CD4-positive, CD25-positive, alpha-beta regulatory T cell (primary cell): ENCODE measurements around the gene CD6. TPM values are rescaled to one million over a fixed set of nuclear protein-coding genes. Genes with fewer than 3 reads are reported as not detected.
A peak's percentile ranks its signal among the peaks of the same experiment; 100 is the strongest.

Source experiments
- ATAC-seq, 2 donors: fragments of 150-1000 bp; cut with Tn5 transposase; one replicate each; pipeline ENCODE4 v1.10.0; 2021; ENCODE audit warnings: low read depth in 2 of 2, moderate number of reproducible peaks in 2 of 2, moderate library complexity in 1 of 2
- DNase-seq, 3 donors: peaks; one replicate each; pipeline versions ENCODE4 v3.0.0 to v3.0.0-alpha.2; 2012 to 2022; ENCODE audit warnings: mixed read lengths in 1 of 3
- H3K27ac ChIP-seq: one replicate; pipeline ENCODE4 v1.7.0; 2013; ENCODE audit warnings: mild to moderate bottlenecking, low read length; ENCODE audit not compliant: insufficient read depth, poor library complexity, severe bottlenecking
- H3K27me3 ChIP-seq: one replicate; pipeline ENCODE4 v1.7.0; 2013; ENCODE audit warnings: low read length; ENCODE audit not compliant: control insufficient read depth, insufficient read depth
- H3K36me3 ChIP-seq: one replicate; pipeline ENCODE4 v1.7.0; 2013; ENCODE audit warnings: mild to moderate bottlenecking, low read length, moderate library complexity; ENCODE audit not compliant: control insufficient read depth, insufficient read depth
- H3K4me1 ChIP-seq: 2 replicates; pipeline ENCODE4 v1.7.0; 2013; ENCODE audit warnings: mild to moderate bottlenecking, low read length; ENCODE audit not compliant: insufficient read depth, control insufficient read depth, poor library complexity, severe bottlenecking
- H3K4me3 ChIP-seq: one replicate; pipeline ENCODE4 v1.7.0; 2013; ENCODE audit warnings: low read depth, mild to moderate bottlenecking, low read length, moderate library complexity
- H3K9me3 ChIP-seq, 2 experiments: 1 replicate in 1 of 2; 2 replicates in 1 of 2; pipeline ENCODE4 v1.7.0; 2013; ENCODE audit warnings: low read length in 2 of 2, mild to moderate bottlenecking in 1 of 2, moderate library complexity in 1 of 2; ENCODE audit not compliant: control insufficient read depth in 2 of 2
- H3K27ac Mint-ChIP-seq, 3 donors: one replicate each; pipeline ENCODE4 v1.8.0; 2020 to 2022; ENCODE audit warnings: mild to moderate bottlenecking in 3 of 3, mixed read lengths in 3 of 3, moderate library complexity in 2 of 3
- H3K27me3 Mint-ChIP-seq: one replicate; pipeline ENCODE4 v1.8.0; 2022; ENCODE audit warnings: mild to moderate bottlenecking, mixed read lengths
- H3K36me3 Mint-ChIP-seq: one replicate; pipeline ENCODE4 v1.8.0; 2020; ENCODE audit warnings: mixed read lengths
- H3K4me1 Mint-ChIP-seq, 4 donors: one replicate each; pipeline ENCODE4 v1.8.0; 2020 to 2022; ENCODE audit warnings: mixed read lengths in 4 of 4, mild to moderate bottlenecking in 1 of 4
- H3K4me3 Mint-ChIP-seq, 4 donors: one replicate each; pipeline ENCODE4 v1.8.0; 2020 to 2022; ENCODE audit warnings: mild to moderate bottlenecking in 4 of 4, mixed read lengths in 4 of 4, moderate library complexity in 3 of 4
- H3K9me3 Mint-ChIP-seq, 7 donors: one replicate each; pipeline ENCODE4 v1.8.0; 2020 to 2022; ENCODE audit warnings: mixed read lengths in 7 of 7, mild to moderate bottlenecking in 3 of 7, moderate library complexity in 2 of 7
- polyA plus RNA-seq, 4 donors: library from polyadenylated mRNA; unstranded; fragments of 300-500 nt; fragmentation: Illumina TruSeq; gene quantifications; one replicate each; pipeline ENCODE4 v1.2.3, GENCODE V29; 2021
- total RNA-seq: library from RNA; stranded (reverse); gene quantifications from one replicate; pipeline ENCODE4 v1.2.3, GENCODE V29; 2022

CD6 gene
- total and polyA plus RNA-seq, 5 donors from 2014 or later, result 108 to 398 (median 138) TPM

DNA sequence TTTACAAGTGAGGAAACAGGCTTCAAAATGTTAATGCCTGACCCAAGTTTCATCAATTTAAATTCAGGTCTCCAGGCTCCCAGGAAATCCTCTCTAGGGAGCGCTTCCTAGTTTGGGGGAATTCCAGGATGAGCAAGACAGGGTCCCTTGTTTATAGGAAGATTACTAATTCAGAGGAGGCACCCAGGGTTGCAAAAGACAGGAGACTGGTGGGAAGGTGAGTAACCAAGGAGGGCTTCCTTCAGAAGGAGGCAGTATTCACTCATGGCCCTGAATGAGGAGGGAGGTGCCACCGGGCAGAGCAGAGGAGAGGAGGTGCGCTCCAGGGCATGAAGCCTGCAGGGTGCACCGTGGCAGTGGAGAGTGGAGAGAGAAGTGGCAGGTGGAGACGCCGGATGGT, 45.6 kb upstream of the CD6 start:
- Histone ChIP-seq H3K4me1 (peaks cover 21% of the 10 kb centered on the region), H3K27ac (no peak overlapping the region), H3K27me3 (peaks cover 8% of the 10 kb centered on the region), H3K4me3 (no peak overlapping the region), H3K36me3 (peaks cover 28% of the 10 kb centered on the region), H3K9me3 (no peaks in the 10 kb centered on the region)
- Mint-ChIP-seq H3K9me3 (no peaks in the 10 kb centered on the region), H3K36me3 (peaks cover 20% of the 10 kb centered on the region), H3K4me3 (peak overlapping the region in 2 of 4 donors; percentile 61 to 75), H3K27me3 (peaks cover 33% of the 10 kb centered on the region), H3K4me1 (peaks cover 0 to 15% (median 6%) of the 10 kb centered on the region in 4 donors), H3K27ac (peak overlapping the region in 1 of 3 donors; percentile 15)
- DNase-seq (no peak), ATAC-seq (no peak)

DNA sequence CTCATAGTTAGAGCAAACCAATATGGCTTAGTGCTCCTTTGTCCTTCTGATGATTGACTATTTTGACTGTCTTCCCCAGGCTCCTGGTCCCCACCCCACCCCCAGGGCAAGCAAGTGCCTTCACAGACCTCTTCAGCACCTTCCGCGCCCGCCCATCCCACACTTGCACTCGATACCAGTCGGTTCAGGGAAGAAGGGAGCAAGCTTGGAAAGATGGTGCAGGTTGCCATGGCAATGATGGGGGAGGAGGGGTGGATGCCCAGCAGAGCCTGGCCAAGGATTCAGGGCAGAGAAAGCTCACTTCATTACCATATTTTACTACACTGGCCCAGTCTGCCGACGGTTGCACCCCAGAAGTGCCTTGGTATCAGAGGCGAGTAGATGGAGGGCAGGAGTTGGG, 45.0 kb upstream of the CD6 start:
- no peaks in the 10 kb centered on the region for H3K9me3 ChIP-seq
- peaks cover 16% of the 10 kb centered on the region for H3K36me3 Mint-ChIP-seq
- peaks cover 21% of the 10 kb centered on the region for H3K4me1 ChIP-seq
- ATAC-seq, result no peak
- H3K27me3 ChIP-seq, result peaks cover 8% of the 10 kb centered on the region
- H3K27ac Mint-ChIP-seq, result no peak overlapping the region
- no peaks in the 10 kb centered on the region for H3K9me3 Mint-ChIP-seq
- peaks cover 22% of the 10 kb centered on the region for H3K36me3 ChIP-seq
- peaks cover 34% of the 10 kb centered on the region for H3K27me3 Mint-ChIP-seq
- peak overlapping the region in 2 of 4 donors; percentile 40 to 61 for H3K4me3 Mint-ChIP-seq
- H3K27ac ChIP-seq, result no peak overlapping the region
- no peak for DNase-seq
- H3K4me1 Mint-ChIP-seq, result peaks cover 0 to 15% (median 6%) of the 10 kb centered on the region in 4 donors
- H3K4me3 ChIP-seq, result no peak overlapping the region

DNA sequence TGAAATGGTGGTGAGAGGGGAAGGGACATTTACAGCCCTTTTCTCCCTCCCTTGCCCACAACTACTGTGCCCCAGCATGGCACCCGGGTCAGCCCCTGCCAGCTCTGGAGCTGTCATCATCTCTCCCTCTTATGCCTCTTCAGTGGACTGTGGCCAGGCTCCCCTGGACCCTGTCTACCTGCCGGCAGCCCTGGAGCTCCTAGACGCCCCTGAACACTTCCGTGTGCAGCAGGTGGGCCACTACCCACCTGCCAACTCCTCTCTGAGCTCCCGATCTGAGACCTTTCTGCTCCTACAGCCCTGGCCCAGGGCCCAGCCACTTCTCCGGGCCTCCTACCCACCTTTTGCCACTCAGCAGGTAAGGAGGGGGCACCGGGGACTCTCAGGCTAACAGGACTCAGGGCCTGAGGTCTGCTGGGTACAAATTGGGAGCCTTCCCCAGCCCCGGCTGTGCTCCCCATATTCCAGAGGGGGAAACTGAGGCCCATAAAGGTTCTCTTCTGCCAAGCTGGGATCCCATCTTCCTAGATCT, 44.4 kb upstream of the CD6 start:
- H3K27ac ChIP-seq, result no peak overlapping the region
- peaks cover 8% of the 10 kb centered on the region for H3K27me3 ChIP-seq
- H3K9me3 ChIP-seq, result no peaks in the 10 kb centered on the region
- H3K4me1 ChIP-seq, result peaks cover 21% of the 10 kb centered on the region
- H3K27ac Mint-ChIP-seq, result no peak overlapping the region
- H3K36me3 Mint-ChIP-seq, result peaks cover 12% of the 10 kb centered on the region
- no peaks in the 10 kb centered on the region for H3K9me3 Mint-ChIP-seq
- H3K27me3 Mint-ChIP-seq, result peaks cover 34% of the 10 kb centered on the region
- H3K4me3 Mint-ChIP-seq, result peak overlapping the region in 2 of 4 donors; percentile 4 to 6
- peaks cover 15% of the 10 kb centered on the region for H3K36me3 ChIP-seq
- no peak for ATAC-seq
- H3K4me1 Mint-ChIP-seq, result peaks cover 0 to 15% (median 6%) of the 10 kb centered on the region in 4 donors
- DNase-seq, result no peak
- no peak overlapping the region for H3K4me3 ChIP-seq

DNA sequence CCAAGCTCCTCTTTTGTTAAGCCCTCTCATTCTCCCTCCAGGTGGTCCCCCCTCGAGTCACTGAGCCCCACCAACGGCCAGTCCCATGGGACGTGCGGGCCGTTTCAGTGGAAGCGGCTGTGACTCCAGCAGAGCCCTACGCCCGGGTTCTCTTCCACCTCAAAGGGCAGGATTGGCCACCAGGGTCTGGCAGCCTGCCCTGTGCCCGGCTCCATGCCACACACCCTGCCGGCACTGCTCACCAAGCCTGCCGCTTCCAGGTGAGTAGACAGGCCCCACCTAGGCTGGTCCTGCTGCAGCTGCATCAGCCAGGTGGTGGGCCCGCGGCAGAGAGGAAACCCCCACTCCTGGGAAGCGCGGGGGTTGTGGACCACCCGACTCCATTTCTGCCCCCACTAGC, 43.9 kb upstream of the CD6 start:
- DNase-seq (no peak), ATAC-seq (no peak)
- Mint-ChIP-seq H3K4me1 (peaks cover 0 to 15% (median 6%) of the 10 kb centered on the region in 4 donors), H3K36me3 (peaks cover 7% of the 10 kb centered on the region), H3K27ac (no peak overlapping the region), H3K4me3 (no peak overlapping the region), H3K9me3 (no peaks in the 10 kb centered on the region), H3K27me3 (peaks cover 34% of the 10 kb centered on the region)
- peaks cover 21% of the 10 kb centered on the region for H3K4me1 ChIP-seq
- H3K9me3 ChIP-seq, result no peaks in the 10 kb centered on the region
- H3K27ac ChIP-seq, result no peak overlapping the region
- no peak overlapping the region for H3K4me3 ChIP-seq
- peaks cover 8% of the 10 kb centered on the region for H3K27me3 ChIP-seq
- H3K36me3 ChIP-seq, result peaks cover 11% of the 10 kb centered on the region

DNA sequence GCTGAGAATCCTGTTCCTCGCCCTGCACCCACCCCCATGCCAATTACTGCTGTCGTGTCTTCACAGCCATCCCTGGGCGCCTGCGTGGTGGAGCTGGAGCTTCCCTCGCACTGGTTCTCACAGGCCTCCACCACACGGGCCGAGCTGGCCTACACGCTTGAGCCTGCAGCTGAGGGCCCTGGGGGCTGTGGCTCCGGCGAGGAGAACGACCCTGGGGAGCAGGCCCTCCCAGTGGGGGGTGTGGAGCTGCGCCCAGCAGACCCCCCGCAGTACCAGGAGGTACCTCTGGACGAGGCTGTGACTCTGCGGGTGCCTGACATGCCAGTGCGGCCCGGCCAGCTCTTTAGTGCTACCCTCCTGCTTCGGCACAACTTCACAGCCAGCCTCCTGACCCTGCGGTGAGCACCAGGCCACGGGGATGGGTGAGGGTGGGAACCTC, 42.9 kb upstream of the CD6 start:
- no peaks in the 10 kb centered on the region for H3K9me3 Mint-ChIP-seq
- Histone ChIP-seq H3K4me1 (peaks cover 21% of the 10 kb centered on the region), H3K27me3 (peaks cover 8% of the 10 kb centered on the region), H3K27ac (no peak overlapping the region), H3K4me3 (no peak overlapping the region), H3K36me3 (peaks cover 1% of the 10 kb centered on the region), H3K9me3 (no peaks in the 10 kb centered on the region)
- ATAC-seq, result no peak
- no peak overlapping the region for H3K27ac Mint-ChIP-seq
- H3K27me3 Mint-ChIP-seq, result peaks cover 29% of the 10 kb centered on the region
- H3K36me3 Mint-ChIP-seq, result peaks cover 3% of the 10 kb centered on the region
- H3K4me1 Mint-ChIP-seq, result peaks cover 0 to 12% (median 4%) of the 10 kb centered on the region in 4 donors
- no peak overlapping the region for H3K4me3 Mint-ChIP-seq
- DNase-seq, result no peak

DNA sequence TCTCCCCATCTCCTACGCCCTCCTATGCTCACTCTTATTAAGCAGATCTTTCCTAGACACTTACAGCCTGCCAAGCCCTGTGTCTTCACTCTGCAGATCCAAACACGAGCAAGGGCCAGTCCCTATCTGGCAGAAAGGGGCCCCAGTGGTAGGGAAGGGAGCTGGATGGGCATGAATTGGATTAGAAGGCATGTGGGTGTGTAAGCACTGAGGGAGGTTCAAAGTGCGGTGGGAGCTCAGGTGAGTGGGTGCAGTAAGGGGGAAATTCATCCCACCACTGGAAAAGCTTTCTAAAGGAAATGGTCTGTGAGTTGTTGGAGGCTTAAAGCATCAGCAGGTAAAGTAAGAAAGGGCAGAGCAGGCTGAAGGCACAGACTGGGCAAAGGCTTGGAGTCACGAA, 41.7 kb upstream of the CD6 start:
- Histone ChIP-seq H3K27ac (no peak overlapping the region), H3K9me3 (no peaks in the 10 kb centered on the region), H3K36me3 (no peaks in the 10 kb centered on the region), H3K4me3 (no peak overlapping the region), H3K4me1 (peaks cover 9% of the 10 kb centered on the region), H3K27me3 (peaks cover 8% of the 10 kb centered on the region)
- no peak overlapping the region for H3K4me3 Mint-ChIP-seq
- H3K9me3 Mint-ChIP-seq, result no peaks in the 10 kb centered on the region
- peaks cover 28% of the 10 kb centered on the region for H3K27me3 Mint-ChIP-seq
- H3K4me1 Mint-ChIP-seq, result peaks cover 0 to 9% (median 4%) of the 10 kb centered on the region in 4 donors
- no peak for ATAC-seq
- peaks cover 3% of the 10 kb centered on the region for H3K36me3 Mint-ChIP-seq
- no peak for DNase-seq
- H3K27ac Mint-ChIP-seq, result peak overlapping the region in 1 of 3 donors; percentile 78

DNA sequence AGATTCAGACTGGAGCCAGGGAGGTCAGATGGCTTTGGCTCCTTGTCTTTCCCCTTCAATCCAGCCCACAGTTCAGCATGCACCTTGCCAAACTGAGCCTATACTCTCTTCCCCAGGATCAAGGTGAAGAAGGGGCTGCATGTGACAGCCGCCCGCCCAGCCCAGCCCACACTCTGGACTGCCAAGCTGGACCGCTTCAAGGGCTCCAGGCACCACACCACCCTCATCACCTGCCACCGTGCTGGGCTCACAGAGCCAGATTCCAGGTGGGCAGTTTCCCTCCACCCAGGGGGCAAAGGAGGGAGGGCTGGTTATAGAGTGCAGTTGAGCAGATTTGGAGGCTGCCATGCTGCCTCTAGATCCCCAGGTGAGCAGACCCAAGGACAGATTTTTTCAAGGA, 41.1 kb upstream of the CD6 start:
- H3K4me1 Mint-ChIP-seq, result peaks cover 0 to 4% (median under 1%) of the 10 kb centered on the region in 4 donors
- Histone ChIP-seq H3K36me3 (no peaks in the 10 kb centered on the region), H3K27me3 (peaks cover 8% of the 10 kb centered on the region), H3K4me1 (peaks cover 3% of the 10 kb centered on the region), H3K4me3 (no peak overlapping the region), H3K9me3 (no peaks in the 10 kb centered on the region), H3K27ac (no peak overlapping the region)
- ATAC-seq, result no peak
- H3K36me3 Mint-ChIP-seq, result peaks cover 3% of the 10 kb centered on the region
- no peak for DNase-seq
- H3K27ac Mint-ChIP-seq, result no peak overlapping the region
- peaks cover 0 to 2% (median 0%) of the 10 kb centered on the region in 7 donors for H3K9me3 Mint-ChIP-seq
- no peak overlapping the region for H3K4me3 Mint-ChIP-seq
- H3K27me3 Mint-ChIP-seq, result peaks cover 24% of the 10 kb centered on the region

DNA sequence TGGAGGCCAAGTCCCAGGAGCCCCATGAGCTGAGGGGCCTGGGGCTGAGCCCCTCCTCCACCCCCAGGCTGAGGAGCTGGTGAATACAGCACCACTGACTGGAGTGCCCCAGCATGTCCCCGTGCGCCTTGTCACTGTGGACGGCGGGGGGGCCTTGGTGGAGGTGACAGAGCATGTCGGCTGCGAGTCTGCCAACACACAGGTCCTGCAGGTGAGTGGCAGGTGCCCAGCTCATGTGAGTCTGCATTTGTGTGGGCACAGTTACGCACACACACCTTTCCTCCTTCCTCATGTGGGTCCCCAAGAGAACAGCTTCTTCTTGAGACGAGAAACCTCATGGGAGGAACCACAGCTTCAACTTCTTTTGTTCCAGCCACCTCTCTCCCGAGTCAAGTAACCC, 39.6 kb upstream of the CD6 start:
- H3K36me3 Mint-ChIP-seq, result no peaks in the 10 kb centered on the region
- DNase-seq, result no peak
- H3K9me3 Mint-ChIP-seq, result peaks cover 0 to 2% (median 0%) of the 10 kb centered on the region in 7 donors
- no peak overlapping the region for H3K4me3 ChIP-seq
- peaks cover 3% of the 10 kb centered on the region for H3K27me3 ChIP-seq
- no peak overlapping the region for H3K27ac ChIP-seq
- no peak overlapping the region for H3K4me3 Mint-ChIP-seq
- H3K27ac Mint-ChIP-seq, result no peak overlapping the region
- H3K36me3 ChIP-seq, result no peaks in the 10 kb centered on the region
- H3K27me3 Mint-ChIP-seq, result peaks cover 8% of the 10 kb centered on the region
- no peaks in the 10 kb centered on the region for H3K9me3 ChIP-seq
- peak in 1 of 2 donors; percentile 12 for ATAC-seq
- no peaks in the 10 kb centered on the region for H3K4me1 Mint-ChIP-seq
- H3K4me1 ChIP-seq, result no peaks in the 10 kb centered on the region
